Transverse colon (tissue), 4 donors: Measurements from ENCODE around the gene PUSL1. TPM values are rescaled to one million over a fixed set of nuclear protein-coding genes. Genes with fewer than 3 reads are reported as not detected.

Experiments
- DNase-seq: peaks from one replicate; pipeline ENCODE4 v3.0.0-alpha.2; 2019
- H3K27ac ChIP-seq, 4 donors: fragments of 200-600 bp; sonication (generic); 2 replicates each; pipeline ENCODE4 v1.5.1; 2016 to 2018; ENCODE audit warnings: inconsistent platforms in 4 of 4
- H3K27me3 ChIP-seq: fragments of 200-600 bp; sonication (generic); 2 replicates; pipeline ENCODE4 v1.5.1; 2017; ENCODE audit warnings: inconsistent platforms
- H3K36me3 ChIP-seq, 4 donors: fragments of 200-600 bp; sonication (generic); 2 replicates each; pipeline ENCODE4 v1.5.1; 2017 to 2019; ENCODE audit warnings: inconsistent platforms in 4 of 4
- H3K4me1 ChIP-seq, 4 donors: fragments of 200-600 bp; sonication (generic); 2 replicates each; pipeline ENCODE4 v1.5.1; 2017 to 2020; ENCODE audit warnings: inconsistent platforms in 4 of 4
- H3K4me3 ChIP-seq, 4 donors: fragments of 200-600 bp; sonication (generic); 1 replicate in 1 of 4; 2 replicates in 3 of 4; pipeline versions ENCODE4 v1.5.1 to v1.6.1; 2017 to 2019; ENCODE audit warnings: inconsistent platforms in 4 of 4
- H3K9me3 ChIP-seq, 2 donors: fragments of 200-600 bp; sonication (generic); 2 replicates each; pipeline ENCODE4 v1.5.1; 2017 to 2019; ENCODE audit warnings: inconsistent platforms in 2 of 2
- CTCF ChIP-seq, 5 experiments: fragments of 200-600 bp in 3 of 5; fragments of 450-650 bp in 2 of 5; sonication (generic) in 3 of 5; IDR thresholded peaks; 1 replicate in 2 of 5; 2 replicates in 3 of 5; pipeline ENCODE4 v1.5.1; 2016 to 2017; ENCODE audit warnings: antibody characterized with exemption in 5 of 5, inconsistent platforms in 3 of 5, mild to moderate bottlenecking in 2 of 5, moderate library complexity in 1 of 5
- EP300 ChIP-seq: sonication (generic); formaldehyde crosslinking; IDR thresholded peaks from one replicate; pipeline ENCODE4 v1.6.1; 2017; ENCODE audit warnings: antibody characterized with exemption, low read depth
- POLR2A ChIP-seq: fragments of 450-650 bp; IDR thresholded peaks from one replicate; pipeline ENCODE4 v1.6.1; 2016; ENCODE audit warnings: antibody characterized with exemption, mild to moderate bottlenecking, moderate library complexity
- POLR2AphosphoS5 ChIP-seq, 3 donors: sonication (generic); formaldehyde crosslinking; IDR thresholded peaks; one replicate each; pipeline ENCODE4 v1.6.1; 2016; ENCODE audit warnings: antibody characterized with exemption in 3 of 3
- WGBS, 2 donors: methylation state at CpG; one replicate each; pipeline ENCODE4 v1.1.5; 2018; ENCODE audit warnings: low coverage in 1 of 2; 5-methylcytosine and 5-hydroxymethylcytosine counted together
- in situ Hi-C, 4 donors: fragments of 200-750 bp; cut with MboI; loops; one replicate each; pipeline versions ENCODE4 v1.15.0 to v1.15.1; 2017; ENCODE audit warnings: low sequenced_read_pairs in 3 of 4, low pct_ligation_motif_present in 1 of 4, low pct_unique_long_range_greater_than_20kb in 1 of 4
- intact Hi-C: fragments of 100-400 bp; cut with DNase I; formaldehyde crosslinking; loops from one replicate; pipeline ENCODE4 v1.15.1; 2023; ENCODE audit warnings: low total_unique reads
- total RNA-seq, 4 donors: library from RNA; depleted of rRNA; stranded (reverse); fragments of >200 nt; gene quantifications; one replicate each; pipeline ENCODE4 v1.1.0, GENCODE V29; 2016

PUSL1 gene
- total RNA-seq, 4 donors from 2014 or later = 7.0 to 35.9 (median 20.5) TPM

GRCh38 chr1:1322952-1323351 lies 14.6 kb downstream of the PUSL1 start:
- H3K4me1 ChIP-seq = peaks cover 31 to 42% (median 35%) of the 10 kb centered on the region in 4 donors

GRCh38 chr1:1324084-1324523 lies 15.7 kb downstream of the PUSL1 start:
- no peak for DNase-seq
- in situ Hi-C loops (no loop called here), intact Hi-C loops (no loop called here)
- H3K27me3 ChIP-seq = no peaks in the 10 kb centered on the region
- 2% methylated on average over 19 of the region's 41 CpGs; no CpG with 5 or more reads in 1 of the 2 donors for WGBS, 2 donors
- H3K9me3 ChIP-seq = no peaks in the 10 kb centered on the region
- peak overlapping the region; percentile 55 to 94 (median 88) for H3K4me3 ChIP-seq
- H3K36me3 ChIP-seq = peaks cover 0 to 9% (median 0%) of the 10 kb centered on the region in 4 donors
- no peak for TF ChIP-seq CTCF (IDR thresholded peaks at IDR 0.05)
- no peak for TF ChIP-seq POLR2AphosphoS5 (IDR thresholded peaks at IDR 0.05)
- no peak for TF ChIP-seq POLR2A
- H3K4me1 ChIP-seq = peaks cover 24 to 31% (median 26%) of the 10 kb centered on the region in 4 donors
- H3K27ac ChIP-seq = peak overlapping the region; percentile 90 to 98 (median 92)

More at GRCh38 chr1:1322952-1323351, 14.6 kb downstream of the PUSL1 start:
- in situ Hi-C loops = no loop called here
- WGBS, 2 donors = 81 to 88% methylated on average over 5 to 10 of the region's 10 CpGs
- Histone ChIP-seq H3K27me3 (no peaks in the 10 kb centered on the region), H3K27ac (no peak overlapping the region), H3K9me3 (no peaks in the 10 kb centered on the region), H3K36me3 (peaks cover 0 to 9% (median 0%) of the 10 kb centered on the region in 4 donors), H3K4me3 (no peak overlapping the region)
- no peak for DNase-seq
- intact Hi-C loops = no loop called here
- TF ChIP-seq POLR2A (no peak), POLR2AphosphoS5 (IDR thresholded peaks at IDR 0.05) (no peak), CTCF (IDR thresholded peaks at IDR 0.05) (no peak), EP300 (no peak)

DNA sequence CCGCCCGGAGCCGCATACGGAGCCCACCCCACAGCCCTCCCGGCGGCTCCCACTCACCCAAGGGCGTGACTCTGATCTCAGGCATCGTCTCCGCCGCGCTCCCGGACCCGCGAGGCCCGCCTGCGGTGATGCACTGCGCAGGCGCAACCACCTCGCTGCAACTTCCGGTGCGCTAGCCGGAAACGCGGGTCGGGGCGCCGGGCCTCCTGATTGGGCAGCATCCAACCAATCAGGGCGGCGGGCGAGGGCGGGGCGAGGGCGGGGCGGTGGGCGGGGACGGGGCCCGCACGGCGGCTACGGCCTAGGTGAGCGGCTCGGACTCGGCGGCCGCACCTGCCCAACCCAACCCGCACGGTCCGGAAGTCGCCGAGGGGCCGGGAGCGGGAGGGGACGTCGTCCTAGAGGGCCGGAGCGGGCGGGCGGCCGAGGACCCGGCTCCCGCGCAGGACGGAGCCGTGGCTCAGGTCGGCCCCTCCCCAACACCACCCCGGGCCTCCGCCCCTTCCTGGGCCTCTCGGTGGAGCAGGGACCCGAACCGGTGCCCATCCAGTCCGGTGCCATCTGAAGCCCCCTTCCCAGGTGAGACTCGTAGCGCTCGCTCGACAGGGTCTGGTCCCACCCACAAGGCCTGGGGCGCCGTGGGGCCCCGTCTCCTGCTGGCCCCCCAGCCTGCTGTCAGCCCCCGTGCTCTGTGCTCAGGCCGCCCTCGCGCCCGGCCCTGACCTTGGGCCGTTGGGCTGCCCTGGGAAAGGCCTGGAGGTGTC lies 16.3 kb downstream of the PUSL1 start, which contains the start of the genes CPTP and INTS11:
TSS of gene CPTP (plus strand) at position 279 of the 764 bp plus-strand sequence. CDS start 2,109 bp downstream, outside the sequence.
TSS of gene INTS11 (minus strand) at position 137 of the 764 bp plus-strand sequence. CDS start at position 85, 52 bp downstream.
- peak within 1 kb of the TSS; percentile 90 to 98 (median 92) for H3K27ac ChIP-seq
- no peaks in the 10 kb centered on the region for H3K9me3 ChIP-seq
- TF ChIP-seq POLR2A (peak; percentile 87), CTCF (IDR thresholded peaks at IDR 0.05) (no peak), EP300 (no peak), POLR2AphosphoS5 (IDR thresholded peaks at IDR 0.05) (peak; percentile 84 to 94 (median 86))
- peak within 1 kb of the TSS; percentile 55 to 94 (median 88) for H3K4me3 ChIP-seq
- WGBS, 2 donors = 0% methylated on average over 29 of the region's 84 CpGs; no CpG with 5 or more reads in 1 of the 2 donors
- peaks cover 24 to 31% (median 26%) of the 10 kb centered on the region in 4 donors for H3K4me1 ChIP-seq
- peak; percentile 97 for DNase-seq
- peaks cover 0 to 9% (median 0%) of the 10 kb centered on the region in 4 donors for H3K36me3 ChIP-seq
- in situ Hi-C loops (no loop called here), intact Hi-C loops (no loop called here)
- H3K27me3 ChIP-seq = no peaks in the 10 kb centered on the region

GRCh38 chr1:1325288-1326074 lies 17.1 kb downstream of the PUSL1 start:
- in situ Hi-C loops = no loop called here
- 16 to 60% methylated on average over 1 to 15 of the region's 16 CpGs for WGBS, 2 donors

More at GRCh38 chr1:1325288-1326074, 17.1 kb downstream of the PUSL1 start:
- Histone ChIP-seq H3K9me3 (no peaks in the 10 kb centered on the region), H3K4me3 (peak overlapping the region; percentile 55 to 94 (median 88)), H3K36me3 (peaks cover 0 to 6% (median 0%) of the 10 kb centered on the region in 4 donors), H3K27ac (peak overlapping the region; percentile 90 to 98 (median 92)), H3K27me3 (no peaks in the 10 kb centered on the region), H3K4me1 (peaks cover 24 to 31% (median 26%) of the 10 kb centered on the region in 4 donors)
- peak; percentile 63 for DNase-seq
- no peak for TF ChIP-seq CTCF (IDR thresholded peaks at IDR 0.05)
- no peak for TF ChIP-seq POLR2AphosphoS5 (IDR thresholded peaks at IDR 0.05)
- no peak for TF ChIP-seq POLR2A
- intact Hi-C loops = no loop called here
